ENCODE results near the gene TWIST1. TPM values are rescaled to one million over a fixed set of nuclear protein-coding genes. Genes with fewer than 3 reads are reported as not detected.

TWIST1 gene
- total and polyA plus RNA-seq, 5 donors from 2014 or later: 0.39 TPM; not detected in 4

DNA sequence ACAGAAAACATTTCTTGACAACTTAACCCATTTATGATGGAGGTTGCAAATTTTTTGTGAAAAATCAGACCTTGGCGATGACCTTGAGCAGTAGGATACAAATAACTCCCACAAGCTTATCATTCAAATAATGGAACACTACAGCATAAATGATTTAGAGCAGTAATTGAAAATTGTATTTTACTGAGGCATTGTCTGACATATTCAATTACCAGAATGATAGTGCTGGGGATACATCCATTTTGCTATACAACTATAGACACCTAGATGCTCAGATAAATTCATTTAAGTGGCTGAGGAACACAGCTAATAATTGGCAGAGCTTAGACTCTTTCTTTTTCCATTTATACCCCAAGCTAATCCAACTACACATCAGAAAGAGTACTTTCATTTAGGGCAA is 18.9 kb downstream of the TWIST1 start:
- H3K36me3 Mint-ChIP-seq: no peaks in the 10 kb centered on the region

DNA sequence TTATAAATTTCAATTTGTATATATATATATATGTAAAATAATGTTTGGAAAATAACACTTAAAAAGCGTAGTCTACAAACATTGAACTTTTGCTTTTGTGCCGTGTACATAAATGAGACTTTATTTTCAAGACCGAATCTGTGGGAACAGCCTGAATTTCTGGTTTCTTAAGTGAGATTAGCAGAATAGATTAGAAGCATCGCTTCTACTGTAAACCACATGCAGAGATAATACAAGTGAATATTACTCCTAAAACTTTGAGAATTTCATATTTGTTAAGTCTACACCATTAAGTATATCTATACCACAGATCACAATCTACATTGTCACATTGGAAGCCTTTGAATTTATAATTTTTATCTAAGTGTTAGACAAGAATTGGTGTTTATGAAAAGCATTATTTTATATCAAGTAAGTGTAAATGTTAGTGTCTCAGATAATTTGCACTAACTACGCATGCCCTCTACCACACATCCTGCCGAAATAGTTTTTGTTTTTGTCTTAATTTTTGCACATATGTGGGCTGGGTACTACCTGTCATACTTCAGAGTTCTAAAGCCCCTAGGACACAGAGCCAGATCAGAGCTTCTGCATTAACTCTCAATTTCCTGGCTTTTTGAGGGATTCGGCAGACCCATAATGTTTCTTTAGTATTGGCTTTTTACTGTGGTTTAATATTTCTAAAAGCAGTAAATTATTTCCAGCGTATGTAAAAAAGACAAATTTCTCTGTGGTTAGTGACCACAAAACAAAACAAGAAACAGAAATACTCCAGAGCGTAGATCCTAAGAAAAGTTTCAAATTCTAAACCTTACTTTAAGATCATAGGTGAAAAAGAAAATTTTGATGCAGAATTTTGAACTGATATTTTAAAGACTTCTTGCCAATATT is 20.0 kb downstream of the TWIST1 start:
- ATAC-seq (ENCODE audit: low read depth in 2 of 2) (no peak), DNase-seq (no peak)
- Mint-ChIP-seq H3K36me3 (no peaks in the 10 kb centered on the region), H3K4me3 (no peak overlapping the region), H3K4me1 (no peaks in the 10 kb centered on the region), H3K9me3 (peaks cover 0 to 1% (median 0%) of the 10 kb centered on the region in 7 donors), H3K27me3 (peaks cover 16% of the 10 kb centered on the region), H3K27ac (no peak overlapping the region)
- Histone ChIP-seq H3K27me3 (ENCODE audit: control insufficient read depth, insufficient read depth, low read length) (no peaks in the 10 kb centered on the region), H3K9me3 (ENCODE audit: control insufficient read depth in 2 of 2, low read length in 2 of 2) (no peaks in the 10 kb centered on the region), H3K4me3 (ENCODE audit: low read depth, low read length) (no peak overlapping the region), H3K4me1 (ENCODE audit: control insufficient read depth, insufficient read depth, low read length, poor library complexity, severe bottlenecking) (no peaks in the 10 kb centered on the region), H3K27ac (ENCODE audit: insufficient read depth, low read length, poor library complexity, severe bottlenecking) (no peak overlapping the region), H3K36me3 (ENCODE audit: control insufficient read depth, insufficient read depth, low read length) (no peaks in the 10 kb centered on the region)

More for the DNA sequence above, 18.9 kb downstream of the TWIST1 start:
- Mint-ChIP-seq H3K4me3 (no peak overlapping the region), H3K27ac (no peak overlapping the region), H3K27me3 (peaks cover 10% of the 10 kb centered on the region), H3K9me3 (peaks cover 0 to 1% (median 0%) of the 10 kb centered on the region in 7 donors), H3K4me1 (no peaks in the 10 kb centered on the region)
- Histone ChIP-seq H3K4me1 (ENCODE audit: control insufficient read depth, insufficient read depth, low read length, poor library complexity, severe bottlenecking) (no peaks in the 10 kb centered on the region), H3K27me3 (ENCODE audit: control insufficient read depth, insufficient read depth, low read length) (no peaks in the 10 kb centered on the region), H3K9me3 (ENCODE audit: control insufficient read depth in 2 of 2, low read length in 2 of 2) (no peaks in the 10 kb centered on the region), H3K36me3 (ENCODE audit: control insufficient read depth, insufficient read depth, low read length) (no peaks in the 10 kb centered on the region), H3K4me3 (ENCODE audit: low read depth, low read length) (no peak overlapping the region), H3K27ac (ENCODE audit: insufficient read depth, low read length, poor library complexity, severe bottlenecking) (no peak overlapping the region)
- ATAC-seq (ENCODE audit: low read depth in 2 of 2): no peak
- no peak for DNase-seq

DNA sequence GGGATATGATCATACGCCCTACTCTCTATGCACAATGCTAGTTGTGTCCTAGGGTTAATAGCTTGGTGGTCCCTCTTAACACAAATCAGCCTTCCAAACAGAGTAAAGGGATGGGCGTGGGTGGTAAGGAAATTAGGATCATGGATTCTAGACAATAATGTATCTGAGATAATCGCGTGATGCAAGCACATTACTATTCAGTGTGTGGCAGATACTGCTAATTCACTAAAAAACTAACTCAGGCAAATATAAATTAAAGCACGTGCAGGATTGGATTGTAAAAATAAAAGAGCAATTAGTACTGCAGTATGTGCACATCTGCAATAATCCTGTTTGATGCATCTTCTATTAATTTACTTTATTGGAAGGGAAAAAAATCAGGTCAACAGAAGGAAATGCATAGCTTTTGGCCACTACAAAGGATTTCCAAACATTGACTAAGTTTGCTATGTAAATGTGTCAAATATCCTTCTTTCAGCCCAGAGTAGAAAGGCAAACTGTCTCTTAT is 22.0 kb downstream of the TWIST1 start:
- Mint-ChIP-seq H3K4me1 (no peaks in the 10 kb centered on the region), H3K9me3 (peaks cover 0 to 1% (median 0%) of the 10 kb centered on the region in 7 donors), H3K27ac (no peak overlapping the region), H3K4me3 (no peak overlapping the region), H3K36me3 (no peaks in the 10 kb centered on the region), H3K27me3 (peaks cover 16% of the 10 kb centered on the region)
- Histone ChIP-seq H3K4me1 (ENCODE audit: control insufficient read depth, insufficient read depth, low read length, poor library complexity, severe bottlenecking) (no peaks in the 10 kb centered on the region), H3K27ac (ENCODE audit: insufficient read depth, low read length, poor library complexity, severe bottlenecking) (no peak overlapping the region), H3K27me3 (ENCODE audit: control insufficient read depth, insufficient read depth, low read length) (no peaks in the 10 kb centered on the region), H3K4me3 (ENCODE audit: low read depth, low read length) (no peak overlapping the region), H3K36me3 (ENCODE audit: control insufficient read depth, insufficient read depth, low read length) (no peaks in the 10 kb centered on the region), H3K9me3 (ENCODE audit: control insufficient read depth in 2 of 2, low read length in 2 of 2) (no peaks in the 10 kb centered on the region)
- no peak for DNase-seq
- no peak for ATAC-seq (ENCODE audit: low read depth in 2 of 2)

DNA sequence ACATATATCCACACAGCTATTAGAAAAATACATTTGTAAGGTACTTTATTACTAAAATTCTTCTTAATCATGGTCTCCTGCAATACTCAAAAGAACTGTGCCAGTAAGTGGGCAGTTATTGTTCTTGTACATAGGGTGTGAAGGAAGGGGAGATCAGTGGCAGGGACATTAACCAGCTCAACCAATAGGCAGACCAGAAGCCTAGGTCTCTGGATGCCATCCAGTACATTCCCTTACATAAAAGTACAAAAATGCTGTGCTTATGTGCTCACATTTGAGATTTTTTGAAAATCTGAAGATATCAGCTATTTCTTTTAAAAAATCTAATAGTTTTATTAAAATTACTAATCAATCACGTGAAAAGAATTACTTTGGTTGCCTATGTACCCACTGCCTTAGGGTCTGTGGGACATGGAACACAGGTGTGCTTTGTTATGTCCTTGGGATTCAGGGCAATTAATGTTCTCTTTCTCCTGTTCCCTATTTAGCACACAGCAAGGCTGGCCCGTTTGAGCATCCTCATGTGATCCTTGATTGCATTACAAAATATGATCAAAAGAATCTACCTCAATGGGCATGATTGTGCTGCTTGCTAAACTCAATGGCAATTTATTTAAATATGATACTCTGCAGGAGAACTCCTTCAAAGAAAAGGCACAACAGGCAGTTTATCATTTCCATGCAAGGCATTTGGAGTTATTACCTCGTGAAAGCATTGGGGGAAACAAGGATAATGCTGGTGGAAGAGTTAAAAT is 22.7 kb downstream of the TWIST1 start:
- Mint-ChIP-seq H3K27me3 (peaks cover 14% of the 10 kb centered on the region), H3K4me1 (no peaks in the 10 kb centered on the region), H3K9me3 (peaks cover 0 to 1% (median 0%) of the 10 kb centered on the region in 7 donors), H3K4me3 (no peak overlapping the region), H3K27ac (no peak overlapping the region), H3K36me3 (no peaks in the 10 kb centered on the region)
- no peaks in the 10 kb centered on the region for H3K4me1 ChIP-seq (ENCODE audit: control insufficient read depth, insufficient read depth, low read length, poor library complexity, severe bottlenecking)
- no peak for DNase-seq
- H3K27me3 ChIP-seq (ENCODE audit: control insufficient read depth, insufficient read depth, low read length): no peaks in the 10 kb centered on the region
- no peak for ATAC-seq (ENCODE audit: low read depth in 2 of 2)
- no peaks in the 10 kb centered on the region for H3K36me3 ChIP-seq (ENCODE audit: control insufficient read depth, insufficient read depth, low read length)
- H3K27ac ChIP-seq (ENCODE audit: insufficient read depth, low read length, poor library complexity, severe bottlenecking): no peak overlapping the region
- H3K4me3 ChIP-seq (ENCODE audit: low read depth, low read length): no peak overlapping the region
- H3K9me3 ChIP-seq (ENCODE audit: control insufficient read depth in 2 of 2, low read length in 2 of 2): no peaks in the 10 kb centered on the region

DNA sequence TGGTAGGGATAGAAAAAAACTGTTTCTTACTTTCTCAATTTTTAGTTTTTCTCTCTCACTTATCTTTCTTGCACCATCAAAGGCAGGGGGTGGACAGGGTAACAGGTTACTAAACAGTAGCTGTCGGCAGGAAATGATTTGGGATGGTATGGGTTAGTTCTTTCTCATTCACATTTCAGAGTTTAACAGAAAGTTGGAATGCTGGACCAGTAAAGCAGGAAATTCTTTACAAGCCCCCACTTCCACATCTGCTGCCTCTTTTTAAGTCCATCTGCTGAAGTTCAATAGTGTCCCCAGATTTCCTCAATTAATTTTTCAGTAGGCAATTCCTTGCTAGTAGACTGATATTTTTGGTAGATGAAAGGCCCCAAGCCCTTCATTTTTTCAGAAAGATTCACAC is 23.3 kb downstream of the TWIST1 start:
- peaks cover 0 to 1% (median 0%) of the 10 kb centered on the region in 7 donors for H3K9me3 Mint-ChIP-seq

DNA sequence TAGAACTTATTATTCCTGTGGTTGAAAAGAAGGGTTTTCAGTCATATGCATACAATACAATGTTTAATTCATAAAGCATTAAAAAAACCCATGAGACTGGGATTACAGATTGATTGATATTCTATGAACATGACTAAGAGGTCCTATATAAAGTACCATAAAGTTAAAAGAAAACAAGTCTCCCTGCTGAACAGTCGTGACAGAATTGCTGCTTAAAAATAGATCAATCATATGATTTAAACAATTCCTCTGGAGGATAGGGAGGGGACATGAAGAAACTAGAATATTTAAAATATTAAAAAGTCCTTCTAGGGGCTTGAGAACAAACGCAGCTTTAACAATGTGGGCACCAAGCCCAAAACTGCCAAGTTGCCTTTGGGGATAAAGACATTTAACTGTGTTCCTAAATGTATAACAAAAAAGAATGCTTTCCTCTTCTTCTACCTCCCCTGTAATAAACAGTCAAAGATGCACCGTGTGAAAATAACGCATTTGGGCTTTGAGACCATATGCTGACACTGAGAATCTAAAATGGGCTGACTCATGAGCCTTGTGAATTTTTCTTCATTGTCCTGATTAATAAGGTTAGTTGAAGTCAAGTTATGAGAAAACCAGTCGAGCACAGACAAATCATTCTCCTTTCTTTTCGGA is 25.8 kb downstream of the TWIST1 start:
- Histone ChIP-seq H3K9me3 (ENCODE audit: control insufficient read depth in 2 of 2, low read length in 2 of 2) (no peaks in the 10 kb centered on the region), H3K27ac (ENCODE audit: insufficient read depth, low read length, poor library complexity, severe bottlenecking) (no peak overlapping the region), H3K36me3 (ENCODE audit: control insufficient read depth, insufficient read depth, low read length) (no peaks in the 10 kb centered on the region), H3K4me1 (ENCODE audit: control insufficient read depth, insufficient read depth, low read length, poor library complexity, severe bottlenecking) (no peaks in the 10 kb centered on the region), H3K27me3 (ENCODE audit: control insufficient read depth, insufficient read depth, low read length) (no peaks in the 10 kb centered on the region), H3K4me3 (ENCODE audit: low read depth, low read length) (no peak overlapping the region)
- ATAC-seq (ENCODE audit: low read depth in 2 of 2) (no peak), DNase-seq (no peak)
- Mint-ChIP-seq H3K36me3 (no peaks in the 10 kb centered on the region), H3K4me1 (no peaks in the 10 kb centered on the region), H3K9me3 (peaks cover 0 to 4% (median 0%) of the 10 kb centered on the region in 7 donors), H3K4me3 (no peak overlapping the region), H3K27me3 (peaks cover 7% of the 10 kb centered on the region), H3K27ac (no peak overlapping the region)

More for the DNA sequence above, 23.3 kb downstream of the TWIST1 start:
- no peaks in the 10 kb centered on the region for H3K4me1 Mint-ChIP-seq
- ATAC-seq (ENCODE audit: low read depth in 2 of 2) (no peak), DNase-seq (no peak)
- Histone ChIP-seq H3K4me1 (ENCODE audit: control insufficient read depth, insufficient read depth, low read length, poor library complexity, severe bottlenecking) (no peaks in the 10 kb centered on the region), H3K4me3 (ENCODE audit: low read depth, low read length) (no peak overlapping the region), H3K9me3 (ENCODE audit: control insufficient read depth in 2 of 2, low read length in 2 of 2) (no peaks in the 10 kb centered on the region), H3K27me3 (ENCODE audit: control insufficient read depth, insufficient read depth, low read length) (no peaks in the 10 kb centered on the region), H3K27ac (ENCODE audit: insufficient read depth, low read length, poor library complexity, severe bottlenecking) (no peak overlapping the region), H3K36me3 (ENCODE audit: control insufficient read depth, insufficient read depth, low read length) (no peaks in the 10 kb centered on the region)
- peaks cover 13% of the 10 kb centered on the region for H3K27me3 Mint-ChIP-seq
- H3K4me3 Mint-ChIP-seq: peak overlapping the region in 1 of 4 donors; percentile 23
- no peak overlapping the region for H3K27ac Mint-ChIP-seq
- no peaks in the 10 kb centered on the region for H3K36me3 Mint-ChIP-seq

DNA sequence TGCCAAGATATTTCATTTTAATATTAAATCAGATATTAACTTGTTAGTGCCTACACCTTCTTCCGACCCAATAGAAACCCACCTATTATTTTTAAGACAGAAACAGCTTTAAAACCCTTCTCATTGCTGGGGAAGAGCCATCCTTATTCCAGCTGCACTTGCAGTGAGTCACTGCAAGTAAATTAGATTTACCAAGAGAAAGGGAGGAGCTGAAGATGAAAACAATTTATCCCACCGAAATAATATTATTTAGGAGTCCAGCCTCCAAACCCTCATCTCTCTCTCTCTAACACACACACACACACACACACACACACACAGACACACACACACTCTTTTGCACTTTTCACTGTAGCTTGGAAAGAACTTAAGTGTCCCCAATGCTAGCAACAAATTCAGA is 26.9 kb downstream of the TWIST1 start:
- ATAC-seq (ENCODE audit: low read depth in 2 of 2): no peak
- Histone ChIP-seq H3K4me1 (ENCODE audit: control insufficient read depth, insufficient read depth, low read length, poor library complexity, severe bottlenecking) (no peaks in the 10 kb centered on the region), H3K27ac (ENCODE audit: insufficient read depth, low read length, poor library complexity, severe bottlenecking) (no peak overlapping the region), H3K9me3 (ENCODE audit: control insufficient read depth in 2 of 2, low read length in 2 of 2) (no peaks in the 10 kb centered on the region), H3K4me3 (ENCODE audit: low read depth, low read length) (no peak overlapping the region), H3K36me3 (ENCODE audit: control insufficient read depth, insufficient read depth, low read length) (no peaks in the 10 kb centered on the region), H3K27me3 (ENCODE audit: control insufficient read depth, insufficient read depth, low read length) (no peaks in the 10 kb centered on the region)
- H3K27me3 Mint-ChIP-seq: peaks cover 7% of the 10 kb centered on the region
- no peaks in the 10 kb centered on the region for H3K4me1 Mint-ChIP-seq
- H3K36me3 Mint-ChIP-seq: no peaks in the 10 kb centered on the region
- no peak overlapping the region for H3K27ac Mint-ChIP-seq
- peaks cover 0 to 7% (median 0%) of the 10 kb centered on the region in 7 donors for H3K9me3 Mint-ChIP-seq
- DNase-seq: no peak
- H3K4me3 Mint-ChIP-seq: no peak overlapping the region
